ENCODE data around the gene ST6GALNAC3.

Gene ST6GALNAC3

DNA sequence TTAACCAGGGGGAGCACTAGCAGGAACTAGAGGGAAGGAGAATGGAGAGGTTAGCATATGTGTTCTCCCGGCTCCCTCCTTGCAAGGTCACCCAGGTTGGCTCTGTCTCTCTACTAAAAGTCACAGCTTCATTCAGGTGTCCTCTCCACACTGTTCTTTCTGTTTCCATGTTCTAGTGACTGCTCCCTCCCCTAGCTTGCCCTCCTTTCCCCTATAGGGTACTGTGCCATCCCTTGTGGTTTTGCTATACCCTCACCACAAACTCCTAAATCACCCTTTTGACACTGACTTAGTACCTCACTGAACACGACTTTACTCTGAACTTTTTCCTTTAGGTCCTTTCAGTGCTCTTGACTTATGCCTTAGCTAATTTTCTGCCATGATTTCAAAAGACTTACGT, 389.3 kb downstream of the ST6GALNAC3 start:
- no peak for DNase-seq

GRCh38 chr1:76465030-76465429, 390.5 kb downstream of the ST6GALNAC3 start:
- peak in 1 of 2 donors; percentile 2 for DNase-seq

DNA sequence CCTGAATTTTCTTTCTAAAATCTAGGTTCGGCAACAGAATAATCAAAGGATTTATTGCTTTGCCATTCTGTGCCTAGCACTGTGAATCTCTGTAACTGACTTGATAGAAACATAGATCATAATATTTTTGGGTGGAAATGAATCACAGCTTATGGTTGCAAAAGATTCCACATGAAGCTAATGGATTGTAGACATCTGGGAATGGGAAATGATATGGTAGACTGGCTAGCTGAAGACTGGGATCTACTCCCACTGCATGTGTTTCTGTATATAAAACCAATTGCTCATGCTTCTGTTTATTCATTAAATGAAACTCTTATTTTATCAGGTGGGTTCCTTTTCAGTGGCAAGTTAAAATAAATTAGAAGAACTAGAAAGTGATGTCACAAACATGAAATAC, 395.6 kb downstream of the ST6GALNAC3 start:
- DNase-seq = no peak

DNA sequence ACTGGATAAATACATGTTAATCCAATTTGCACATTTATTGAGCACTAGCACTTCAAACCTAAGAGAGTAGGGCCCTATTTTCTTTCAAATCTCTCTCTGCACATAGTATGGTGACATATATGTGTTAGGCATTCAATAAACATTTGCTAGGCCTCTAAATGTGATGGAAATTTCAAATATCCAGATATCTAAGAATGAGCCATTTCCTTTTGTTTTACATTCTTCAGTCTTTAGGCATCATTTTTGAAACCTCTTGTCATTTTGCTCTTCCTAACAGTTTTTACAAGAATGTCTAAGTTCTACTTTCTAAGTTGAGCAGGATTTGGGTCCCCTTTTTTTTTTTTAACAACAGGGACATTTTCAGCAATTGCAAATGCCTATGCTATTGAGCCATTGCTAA, 397.0 kb downstream of the ST6GALNAC3 start:
- DNase-seq = no peak

DNA sequence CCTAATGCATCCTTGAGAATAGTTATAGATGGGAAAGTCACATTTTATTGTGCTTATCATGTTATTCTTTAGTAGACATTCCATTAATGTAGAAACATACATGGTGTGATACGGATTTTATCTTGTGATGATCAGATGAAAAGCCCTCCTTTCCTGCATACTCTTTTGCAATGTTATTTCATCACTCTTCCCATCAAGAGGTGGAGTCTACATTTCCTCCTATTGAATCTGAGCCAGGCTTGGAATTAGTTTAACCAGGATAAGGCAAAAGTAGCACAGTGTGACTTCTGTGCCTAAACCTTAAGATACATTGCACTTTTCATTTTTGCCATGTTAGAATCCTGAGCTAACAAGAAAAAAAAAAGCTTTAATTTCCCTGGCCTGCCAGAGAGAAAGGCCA, 399.0 kb downstream of the ST6GALNAC3 start:
- DNase-seq = no peak

DNA sequence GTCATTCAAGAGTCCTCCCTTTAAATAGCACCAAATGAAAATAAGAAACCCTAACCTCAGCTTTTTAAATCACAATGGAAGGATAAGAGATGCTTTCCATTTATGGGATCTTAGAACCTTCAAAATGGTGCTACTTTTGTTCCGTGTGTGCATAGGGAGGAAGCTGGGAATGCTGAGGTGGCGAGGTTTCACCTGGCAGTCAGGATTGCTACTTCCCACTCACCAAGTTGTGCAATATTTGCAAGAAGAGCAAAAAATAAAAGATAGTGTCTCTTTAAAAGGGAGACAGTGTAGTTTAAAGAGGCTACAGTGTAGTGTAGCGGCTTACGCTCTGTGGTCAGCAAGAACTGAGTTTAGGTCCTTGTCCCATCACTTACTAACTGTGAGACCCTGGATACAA, 400.4 kb downstream of the ST6GALNAC3 start:
- DNase-seq = no peak

GRCh38 chr1:76477156-76477555, 402.6 kb downstream of the ST6GALNAC3 start:
- DNase-seq = no peak

DNA sequence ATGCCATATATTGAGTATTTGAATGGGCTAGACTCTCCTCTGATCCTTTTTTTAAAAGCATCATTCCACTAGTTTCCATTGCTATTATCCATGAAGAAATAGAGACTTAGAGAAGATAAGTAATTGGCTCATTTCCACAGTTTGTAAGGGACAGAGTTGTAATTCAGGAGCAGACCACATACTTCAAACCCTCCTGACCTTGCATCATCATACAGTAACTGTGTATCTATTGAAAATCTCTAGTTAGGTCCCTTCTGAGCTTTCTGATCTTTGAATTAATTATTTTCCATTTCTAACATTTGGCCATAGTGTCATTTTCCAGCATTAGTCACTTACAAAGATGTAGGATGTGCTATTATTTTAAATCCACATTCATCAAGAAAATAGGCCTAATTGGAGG, 406.3 kb downstream of the ST6GALNAC3 start:
- DNase-seq = no peak

DNA sequence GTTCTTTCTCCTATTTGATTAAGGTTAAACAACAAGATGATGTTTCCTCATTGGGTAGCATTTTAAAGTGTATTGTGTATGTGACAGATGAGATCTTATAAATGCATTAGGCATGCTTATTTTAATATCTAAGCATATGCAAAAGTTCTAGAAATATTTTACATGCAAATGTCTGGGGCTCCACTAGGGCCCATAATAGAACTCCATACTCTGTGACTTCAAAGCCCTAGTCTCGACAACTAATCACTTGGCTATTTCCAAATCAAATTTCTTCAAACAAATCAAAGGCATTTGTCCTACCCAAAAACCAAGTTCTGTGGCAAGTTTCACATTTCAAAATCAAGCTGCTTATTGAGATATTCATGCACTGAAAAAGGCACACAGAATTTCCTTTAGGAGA, 407.1 kb downstream of the ST6GALNAC3 start:
- no peak for DNase-seq

GRCh38 chr1:76482272-76482671, 407.7 kb downstream of the ST6GALNAC3 start:
- no peak for DNase-seq

GRCh38 chr1:76491737-76492136, 417.2 kb downstream of the ST6GALNAC3 start:
- no peak for DNase-seq

- no peak for DNase-seq
Observed at GRCh38 chr1:76492752-76493430, 418.3 kb downstream of the ST6GALNAC3 start.

- DNase-seq = peak in 1 of 2 donors; percentile 6
Observed at GRCh38 chr1:76494807-76495206, 420.3 kb downstream of the ST6GALNAC3 start.

DNA sequence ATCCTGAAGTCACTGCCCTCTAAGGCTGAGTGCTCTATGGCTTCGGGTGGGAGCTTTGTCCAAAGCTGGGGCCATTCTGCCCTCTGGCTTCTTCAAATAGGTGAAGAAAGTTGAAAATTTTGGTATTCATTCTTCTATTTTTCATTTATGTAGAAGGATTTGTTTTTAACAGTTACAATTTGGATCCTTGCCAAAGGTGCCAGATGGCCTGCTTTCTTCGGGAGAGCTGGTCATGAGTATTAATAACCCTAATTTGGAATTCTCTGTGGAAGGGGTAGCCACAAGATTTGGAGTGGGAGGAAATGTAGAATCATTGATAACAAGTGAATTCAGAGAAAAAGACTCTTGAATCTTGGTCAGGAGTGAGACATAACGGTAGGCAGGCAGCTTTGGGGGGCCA, 422.3 kb downstream of the ST6GALNAC3 start:
- DNase-seq = no peak

GRCh38 chr1:76500116-76500515, 425.6 kb downstream of the ST6GALNAC3 start:
- DNase-seq = no peak

DNA sequence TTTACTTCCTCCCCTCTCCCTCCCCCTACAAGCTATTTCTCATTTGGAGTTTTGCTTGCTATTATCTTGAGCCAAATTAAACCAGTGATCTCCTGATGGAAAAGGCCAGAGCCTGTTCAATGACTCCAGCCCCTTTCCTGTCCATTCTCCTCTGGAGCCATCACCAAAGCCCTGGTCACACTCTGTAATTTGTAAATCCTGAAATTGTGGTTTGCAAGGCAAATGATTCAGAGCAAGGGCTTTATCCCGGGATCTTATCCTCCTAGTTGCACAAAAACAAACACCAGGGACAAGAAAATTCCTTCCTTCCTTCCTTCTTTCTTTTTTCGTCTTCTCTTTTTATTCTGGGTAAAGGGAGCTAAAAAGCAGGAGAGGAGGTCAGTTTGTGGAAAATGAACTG, 426.6 kb downstream of the ST6GALNAC3 start:
- no peak for DNase-seq

- peak; percentile 1 to 2 for DNase-seq
Observed at GRCh38 chr1:76501586-76502219, 427.2 kb downstream of the ST6GALNAC3 start.

DNA sequence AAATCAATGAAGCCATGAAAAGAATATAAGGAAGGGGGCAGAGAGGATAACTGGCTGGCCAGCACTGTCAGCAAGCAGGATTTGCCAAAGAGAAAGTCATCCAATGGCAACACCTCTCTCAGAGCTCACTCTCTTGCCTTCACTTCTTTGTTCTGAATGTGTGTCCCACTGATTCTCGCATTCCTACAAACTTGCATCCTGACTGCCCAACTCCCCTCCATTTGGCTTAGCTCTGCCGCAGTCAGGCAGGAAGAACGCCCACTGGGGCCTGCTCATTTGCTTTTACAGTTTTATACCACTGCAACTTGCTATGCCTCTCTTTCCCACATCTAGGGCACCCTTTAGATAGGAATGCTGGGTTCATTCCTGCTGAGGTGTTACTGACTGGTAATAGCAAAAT, 428.6 kb downstream of the ST6GALNAC3 start:
- DNase-seq = no peak

DNA sequence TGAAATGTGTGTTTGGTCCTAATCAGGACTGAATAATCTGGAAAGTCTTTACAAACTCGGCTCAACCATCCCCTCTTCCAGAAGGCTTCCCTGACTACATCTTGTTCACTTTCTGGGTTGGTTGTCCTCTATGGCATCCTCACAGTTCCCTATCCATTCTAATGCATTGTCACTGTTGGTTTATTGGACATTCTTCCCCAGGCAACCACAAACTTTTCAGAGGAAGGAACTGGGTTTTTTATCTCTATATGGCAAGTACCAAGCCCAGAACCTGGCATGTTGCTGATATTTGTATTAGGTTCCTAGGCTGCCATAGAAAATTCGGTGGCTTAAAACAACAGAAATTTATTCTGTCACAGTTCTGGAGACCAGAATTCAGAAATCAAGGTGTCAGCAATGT, 429.2 kb downstream of the ST6GALNAC3 start:
- no peak for DNase-seq

- no peak for DNase-seq
Observed at GRCh38 chr1:76507376-76507775, 432.8 kb downstream of the ST6GALNAC3 start.

DNA sequence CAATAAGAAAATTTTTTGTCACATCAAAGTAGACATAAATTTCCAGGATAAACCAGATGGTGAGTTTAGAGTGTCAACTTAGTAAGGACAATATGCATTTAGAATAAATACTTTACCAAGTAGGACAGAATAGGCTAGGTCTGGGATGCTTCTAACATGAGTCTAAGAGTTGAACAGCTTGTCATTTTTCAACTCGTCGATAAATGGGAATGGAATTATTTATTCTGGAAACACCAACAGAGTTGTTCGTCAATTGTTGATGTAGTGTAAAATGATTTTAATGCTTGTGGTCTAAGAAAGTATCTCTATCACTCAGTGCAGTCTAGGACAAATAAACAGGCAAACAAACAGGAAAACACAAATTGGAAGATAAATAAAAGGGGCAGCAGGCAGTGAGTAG, 434.3 kb downstream of the ST6GALNAC3 start:
- no peak for DNase-seq

DNA sequence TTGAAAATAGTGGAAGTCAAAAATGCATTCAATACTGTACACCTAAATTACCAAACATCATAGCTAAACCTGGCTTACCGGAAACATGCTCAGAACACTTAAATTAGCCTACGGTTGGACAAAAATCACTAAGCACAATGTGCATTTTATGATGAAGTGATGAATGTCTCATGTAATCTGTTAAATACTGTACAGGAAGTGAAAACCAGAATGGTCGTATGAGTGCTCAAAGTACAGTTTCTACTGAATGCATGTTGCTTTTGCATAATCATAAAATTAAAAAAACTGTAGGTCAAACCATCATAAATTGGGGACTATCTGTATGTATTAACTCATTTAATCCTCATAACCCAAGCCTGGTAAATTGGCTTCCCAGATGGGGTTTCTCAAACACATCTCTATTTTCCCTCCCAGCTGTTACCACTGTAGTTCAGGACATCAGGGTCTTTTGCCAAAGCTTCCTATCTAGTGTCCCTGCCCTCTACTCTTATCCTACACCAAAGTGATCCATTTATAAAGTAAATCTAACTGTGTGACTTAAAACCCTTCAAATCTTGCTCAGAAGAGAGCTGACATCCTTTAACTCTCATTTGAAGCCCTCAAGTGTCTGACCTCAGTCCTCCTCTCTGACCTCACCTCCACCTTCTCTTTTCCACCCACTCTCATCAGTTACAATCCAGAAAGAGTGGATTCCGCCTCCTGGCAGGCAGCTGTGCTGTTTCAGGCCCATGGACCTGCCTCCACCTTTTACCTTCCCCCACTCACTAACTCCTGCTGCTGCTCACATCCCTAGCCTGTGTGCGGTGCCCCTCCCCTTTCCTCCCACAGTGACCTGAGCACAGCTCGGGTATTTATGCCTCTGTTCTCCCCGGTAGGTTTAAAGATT, 436.4 kb downstream of the ST6GALNAC3 start:
- DNase-seq = no peak

DNA sequence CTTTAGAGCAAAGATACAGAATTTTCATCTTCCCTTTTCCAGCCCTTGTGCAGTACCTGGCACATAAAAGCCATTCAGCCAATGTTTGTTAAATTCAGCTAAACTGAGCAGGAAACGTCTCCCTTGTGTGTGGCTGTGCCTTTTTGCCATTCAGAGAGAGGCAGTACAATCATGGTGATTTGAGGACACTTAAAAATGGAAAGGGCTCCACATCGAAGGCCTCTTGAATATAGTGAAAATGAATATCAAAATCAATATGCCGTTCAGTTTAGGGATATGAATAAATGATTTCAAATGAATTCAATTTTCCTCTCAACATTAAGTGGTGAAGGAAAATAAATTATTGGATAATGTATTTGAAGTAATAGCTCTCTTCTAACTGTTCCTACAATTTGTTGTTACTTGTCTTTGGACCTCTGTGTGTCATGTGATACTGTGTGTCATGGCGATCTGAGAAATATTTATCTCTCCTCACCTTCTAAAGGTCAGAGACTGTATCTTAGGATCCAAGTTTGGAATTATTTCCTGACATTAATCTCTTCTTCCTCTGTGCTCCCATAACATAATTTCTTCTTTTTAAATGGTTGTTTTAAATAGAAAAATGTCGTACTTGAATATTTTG, 437.1 kb downstream of the ST6GALNAC3 start:
- no peak for DNase-seq

Data from inflammatory macrophage treated with lipopolysaccharide for 1 hour (primary cell).